ENCODE data around the gene IFNAR1. TPM values are rescaled to one million over a fixed set of nuclear protein-coding genes. Genes with fewer than 3 reads are reported as not detected.

The IFNAR1 gene
- total and polyA plus RNA-seq, 9 of the 15 experiments (the other 6 are each of a cell fraction or from before 2014, with no cell fraction given) = 8.6 to 31.8 (median 14.8) TPM

GRCh38 chr21:33403128-33403785 lies 78.5 kb downstream of the IFNAR1 start, which contains the start of gene IFNGR2 (continued):
- TF ChIP-seq RFX5 (IDR thresholded peaks at IDR 0.05; ENCODE audit: low read depth, low read length) (no peak), PHF21A (IDR thresholded peaks at IDR 0.05; ENCODE audit: borderline replicate concordance, low read depth) (no peak), ZNF407 (IDR thresholded peaks at IDR 0.05; ENCODE audit: low read depth) (no peak), HMG20B (CRISPR knock-in tag; IDR thresholded peaks at IDR 0.05) (no peak), ZBTB7A (IDR thresholded peaks at IDR 0.05; ENCODE audit: borderline replicate concordance, control insufficient read depth, low read depth, low read length) (peak; percentile 66), CREM (IDR thresholded peaks at IDR 0.05; ENCODE audit: low read depth) (no peak), CBX8 (IDR thresholded peaks at IDR 0.05; ENCODE audit: borderline replicate concordance, extremely low read depth, low read depth, low read length, poor library complexity, severe bottlenecking) (no peak), NCOR1 (IDR thresholded peaks at IDR 0.05) (no peak), ZBTB11 (CRISPR knock-in tag; IDR thresholded peaks at IDR 0.05) (peak in 1 of 3 experiments; percentile 55; a peak in 1 of 6 replicates), BRF1 (IDR thresholded peaks at IDR 0.05; ENCODE audit: borderline replicate concordance, extremely low read depth, insufficient read length) (no peak), FOXA3 (CRISPR knock-in tag; conservative IDR thresholded peaks at IDR 0.05 in 1 of 2, IDR thresholded peaks at IDR 0.05 in 1 of 2) (no peak), TAF9B (IDR thresholded peaks at IDR 0.05; ENCODE audit: partially characterized antibody) (no peak), RB1 (IDR thresholded peaks at IDR 0.05; ENCODE audit: low read depth) (peak; percentile 73), ZNF263 (CRISPR knock-in tag; IDR thresholded peaks at IDR 0.05; ENCODE audit: borderline replicate concordance) (no peak), BHLHE40 (IDR thresholded peaks at IDR 0.05; ENCODE audit: low read length) (no peak), ZBTB17 (CRISPR knock-in tag; IDR thresholded peaks at IDR 0.05) (no peak)
